HG02588 (cell line): ENCODE data around the gene GSE1.

Experiments used
- ATAC-seq: cut with Tn5 transposase; IDR thresholded peaks from one replicate; pipeline ENCODE4 v1.9.1; 2021; ENCODE audit warnings: mild to moderate bottlenecking, moderate library complexity; ENCODE audit not compliant: unreplicated experiment

The GSE1 gene

DNA sequence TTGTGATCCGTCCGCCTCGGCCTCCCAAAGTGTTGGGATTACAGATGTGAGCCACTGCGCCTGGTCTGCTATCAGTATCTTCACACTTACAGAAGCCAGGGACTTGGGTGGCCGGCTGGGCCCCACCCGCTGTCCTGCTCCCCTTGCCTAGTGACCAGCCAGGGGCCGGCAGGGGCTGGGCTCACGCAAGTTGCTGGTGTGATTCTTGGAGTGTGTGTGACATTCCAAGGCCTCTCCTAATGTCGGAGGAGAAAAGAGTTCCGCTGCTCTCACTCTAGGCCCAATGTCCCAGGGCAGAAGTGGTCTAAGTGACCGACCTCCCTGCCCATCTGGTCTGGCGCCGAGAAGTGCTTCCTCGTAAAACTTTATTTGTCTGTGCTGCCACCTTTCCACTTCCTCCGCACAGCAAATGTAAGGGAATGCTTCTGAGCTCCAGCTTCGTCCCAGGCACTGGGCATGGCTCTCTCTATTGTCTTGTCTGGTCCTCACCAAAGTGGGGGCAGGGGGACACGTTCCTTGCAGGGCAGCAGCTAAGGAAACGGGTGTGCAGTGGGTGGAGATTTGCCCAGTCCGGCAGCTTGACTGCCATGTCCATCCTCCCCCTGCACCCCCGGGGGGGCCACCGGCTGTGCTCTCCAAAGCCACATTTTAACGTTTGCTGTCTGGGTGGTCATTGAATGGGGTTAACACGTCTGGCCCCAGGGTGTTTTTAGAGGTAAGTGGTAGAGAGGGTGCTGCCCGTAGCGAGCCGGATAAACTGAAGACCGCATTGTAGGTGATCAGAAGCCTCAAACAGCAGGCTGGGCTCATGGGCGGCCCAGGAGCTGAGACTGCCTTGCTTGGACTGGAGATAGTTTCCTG lies 7.8 kb upstream of the GSE1 start:
- no peak for ATAC-seq

GRCh38 chr16:85605912-85606841 lies 6.9 kb upstream of the GSE1 start:
- ATAC-seq, result no peak

- ATAC-seq, result no peak
These were observed 6.2 kb upstream of the GSE1 start for GRCh38 chr16:85606904-85607303.

DNA sequence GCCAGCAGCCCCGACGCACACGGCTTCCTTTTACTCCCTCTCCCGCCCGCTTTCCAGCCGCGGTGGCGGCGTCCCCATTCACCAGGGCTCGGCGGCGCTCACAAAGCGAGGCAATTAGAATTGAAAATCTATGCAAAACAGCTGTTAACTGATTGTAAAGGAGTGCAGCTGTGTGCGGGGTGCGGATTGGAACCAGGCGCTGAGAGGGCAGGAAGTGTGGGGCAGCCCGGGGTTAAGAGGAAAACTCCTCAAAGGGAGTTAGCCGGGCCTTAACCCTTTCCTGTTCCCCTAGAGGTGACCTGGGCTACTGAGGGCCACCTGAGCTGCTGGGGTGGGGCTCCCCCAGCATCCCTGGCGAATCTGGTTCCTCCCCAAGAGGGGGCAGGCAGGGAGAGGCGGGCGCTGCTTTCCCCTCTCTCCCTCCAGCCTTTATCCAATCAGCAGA lies 5.8 kb upstream of the GSE1 start:
- no peak for ATAC-seq

DNA sequence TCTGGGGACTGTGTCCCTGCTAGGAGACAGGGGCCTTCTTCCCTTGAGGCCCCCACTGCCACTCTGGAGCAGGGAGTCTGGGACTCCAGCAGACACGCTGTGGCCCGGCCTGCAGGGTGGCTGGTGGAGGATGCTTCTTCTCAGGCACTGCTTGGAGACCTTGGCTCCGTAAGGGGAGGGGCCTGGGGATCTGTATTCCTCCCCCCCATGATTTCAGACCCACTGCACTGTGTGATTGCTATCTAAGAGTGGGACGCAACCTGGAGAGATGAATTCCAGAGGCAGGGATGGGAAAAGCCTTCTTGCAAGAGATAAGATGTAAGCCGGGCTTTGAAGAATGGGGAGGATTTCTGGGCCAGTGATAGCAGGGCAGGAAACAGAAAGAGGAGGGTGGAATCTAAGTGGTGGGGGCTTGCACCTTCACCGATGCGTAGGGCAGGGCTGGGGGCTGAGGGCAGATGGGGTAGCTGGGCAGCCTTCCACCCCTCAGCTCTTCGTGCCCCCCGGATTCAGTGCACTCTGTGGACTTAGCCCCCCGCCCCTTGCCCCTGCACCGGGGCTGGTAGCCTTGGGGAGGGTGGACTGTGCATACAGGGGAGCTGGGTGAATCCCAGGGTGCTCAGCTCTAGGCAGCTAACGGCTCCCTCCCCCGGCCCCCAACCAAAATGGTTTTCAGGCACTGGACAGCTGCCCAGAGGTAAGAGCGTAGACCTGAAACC lies 5.2 kb upstream of the GSE1 start:
- no peak for ATAC-seq

GRCh38 chr16:85608515-85608885 lies 4.6 kb upstream of the GSE1 start:
- no peak for ATAC-seq

DNA sequence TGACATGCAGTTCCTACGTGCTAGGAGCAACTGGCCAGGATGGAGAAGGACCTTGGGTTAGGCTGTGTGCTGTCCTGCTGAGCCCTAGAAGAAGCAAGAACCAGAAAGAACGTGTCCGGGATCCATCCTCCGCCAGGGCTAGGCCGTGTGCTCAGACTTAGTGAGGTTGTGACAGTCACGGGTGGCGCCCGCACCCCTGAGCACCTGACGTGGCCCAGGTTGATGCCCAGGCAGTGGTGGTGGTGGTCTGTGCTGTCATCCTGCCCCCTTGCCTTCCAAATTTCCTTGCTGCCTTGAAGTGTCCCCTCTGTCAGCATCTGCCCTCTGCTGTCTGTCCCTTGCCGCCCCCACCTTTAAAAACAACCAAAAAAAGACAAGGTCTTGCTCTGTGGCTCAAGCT lies 4.2 kb upstream of the GSE1 start:
- no peak for ATAC-seq

DNA sequence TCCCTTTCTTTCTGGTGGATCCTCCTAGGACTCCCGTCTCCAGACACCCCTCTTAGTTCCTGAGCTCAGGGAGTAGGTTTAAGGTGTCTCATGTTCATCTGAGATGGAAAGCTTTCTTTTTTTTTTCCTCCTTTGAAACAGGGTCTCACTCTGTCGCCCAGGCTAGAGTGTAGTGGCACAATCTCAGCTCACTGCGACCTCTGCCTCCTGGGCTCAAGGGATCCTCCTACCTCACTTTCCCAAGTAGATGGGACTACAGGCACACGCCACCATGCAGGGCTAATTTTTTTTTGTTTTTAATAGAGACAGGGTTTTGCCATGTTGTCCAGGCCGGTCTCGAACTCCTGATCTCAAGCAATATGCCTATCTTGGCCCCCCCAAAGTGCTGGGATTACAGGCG lies 3.6 kb upstream of the GSE1 start:
- ATAC-seq, result no peak

DNA sequence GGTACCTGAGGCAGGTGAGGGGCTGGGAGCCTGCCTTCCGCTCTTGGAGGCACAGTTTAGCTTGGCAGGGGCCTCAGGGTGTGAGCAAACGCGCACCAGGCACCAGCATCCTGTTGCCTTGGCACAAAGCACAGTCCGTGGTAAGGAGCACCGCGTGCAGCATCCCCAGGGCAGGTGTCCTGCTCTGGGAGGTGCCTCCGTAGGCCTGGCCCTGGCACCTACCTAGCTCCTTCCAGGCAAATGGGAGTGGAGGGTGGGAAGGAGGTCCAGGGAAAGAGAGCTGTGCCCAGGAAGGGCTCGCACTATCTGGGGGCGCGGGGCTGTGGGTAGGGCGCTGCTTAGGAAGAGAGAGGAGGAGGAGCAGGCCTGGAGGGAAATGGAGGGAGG lies 3.1 kb upstream of the GSE1 start:
- no peak for ATAC-seq

DNA sequence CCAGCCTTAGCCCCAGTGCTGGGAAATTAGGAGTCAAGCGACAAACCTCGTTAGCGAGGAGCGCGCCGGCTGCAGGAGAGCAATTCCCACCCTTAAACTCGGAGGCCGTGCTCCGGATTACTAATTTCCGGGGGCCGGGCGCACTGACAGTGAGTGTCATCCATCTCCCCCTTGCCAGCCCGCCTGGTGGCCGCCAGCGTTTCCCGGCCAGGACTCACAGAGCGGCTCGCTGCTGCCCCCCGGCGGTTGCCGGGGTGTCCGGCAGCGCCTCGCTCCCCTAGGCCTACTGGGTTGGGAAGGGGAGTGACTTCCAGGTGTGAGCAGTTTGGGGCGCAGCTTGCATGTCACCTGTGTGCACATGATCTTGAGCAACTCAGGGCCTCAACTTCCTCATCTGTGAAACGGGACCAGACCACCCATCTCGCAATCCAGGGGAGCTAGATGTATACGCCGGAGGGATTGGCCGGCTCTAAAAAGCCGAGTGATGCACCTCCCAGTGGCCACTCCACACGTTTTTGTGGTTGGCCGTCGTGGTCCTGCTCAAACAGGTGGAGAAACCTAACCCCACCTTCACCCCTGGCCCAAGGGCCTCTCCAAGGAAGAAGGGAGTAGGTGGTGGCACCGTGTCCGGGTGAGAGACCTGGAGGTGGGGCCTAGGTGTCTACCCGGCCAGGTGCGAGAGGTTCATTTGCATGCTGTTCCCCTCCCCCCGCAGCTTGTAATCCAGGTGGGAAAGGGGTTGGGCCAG lies 2.5 kb upstream of the GSE1 start:
- no peak for ATAC-seq

- ATAC-seq, result no peak
These were observed 2.0 kb upstream of the GSE1 start for GRCh38 chr16:85611194-85611443.

DNA sequence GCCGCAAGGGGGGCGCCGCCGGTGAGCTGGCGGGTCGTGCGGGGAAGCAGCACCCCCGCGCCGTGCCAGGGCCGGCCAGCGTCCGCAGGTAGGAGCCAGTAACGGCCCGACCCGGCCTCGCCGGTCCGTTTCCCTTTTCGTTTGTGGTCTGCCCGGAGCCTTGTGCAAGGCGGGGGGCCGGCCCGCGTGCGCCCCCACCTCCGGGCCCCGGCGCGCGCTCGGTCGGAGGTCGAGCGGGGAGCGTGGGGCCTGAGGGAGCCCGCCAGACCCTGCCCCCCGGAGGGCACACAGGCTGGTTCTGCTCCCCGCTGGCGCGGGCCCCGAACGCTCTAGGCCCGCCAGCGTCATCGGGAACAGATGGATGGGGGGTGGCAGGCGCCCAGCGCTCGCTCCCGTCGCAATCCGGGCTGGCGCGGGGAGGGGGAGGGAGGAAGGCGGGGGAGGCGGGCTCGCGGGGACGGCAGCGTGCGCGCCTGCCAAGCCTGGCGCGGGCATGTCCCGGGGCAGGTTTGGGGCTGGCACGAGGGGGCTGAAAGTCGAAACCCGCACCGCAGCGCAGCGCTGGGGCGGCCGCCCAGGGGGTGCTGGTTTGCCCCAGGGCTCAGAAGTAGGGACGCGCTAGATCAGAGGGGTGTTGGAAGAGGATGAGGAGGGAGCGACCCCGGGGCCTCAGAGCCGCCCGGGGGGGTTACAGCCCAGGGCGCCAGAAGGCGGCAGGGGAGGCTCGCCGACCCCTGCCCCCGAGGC lies 1.5 kb upstream of the GSE1 start:
- no peak for ATAC-seq

DNA sequence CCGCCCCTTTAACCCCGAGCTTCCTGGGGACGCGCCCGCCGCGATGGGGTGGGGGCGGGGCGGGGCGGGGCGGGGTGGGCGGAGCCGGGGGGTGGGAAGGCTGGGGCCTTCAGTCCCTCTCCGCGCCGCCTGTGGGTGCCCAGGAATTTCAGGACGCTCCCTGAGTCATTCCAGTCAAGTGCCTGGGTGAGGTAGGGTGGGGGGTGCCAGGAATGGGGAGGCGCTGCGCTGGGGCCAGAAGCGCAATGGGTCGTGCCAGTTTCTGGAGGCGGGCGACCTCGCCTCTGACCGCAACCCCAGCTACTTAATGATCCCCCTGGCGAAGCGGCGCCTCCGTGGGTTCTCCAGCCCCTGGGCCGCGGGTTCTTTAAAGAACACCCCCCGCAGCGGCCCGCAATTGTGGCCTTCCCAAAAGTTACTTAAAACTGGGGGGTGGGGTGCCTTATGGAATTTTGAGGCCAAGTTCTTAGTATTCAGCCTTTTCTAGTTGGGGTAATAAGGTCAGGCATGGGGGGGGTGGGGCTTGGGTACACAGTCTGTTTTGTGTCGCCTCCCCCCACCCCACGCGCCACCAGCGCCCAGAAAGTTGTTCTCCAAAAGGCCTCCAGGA lies 826 bp upstream of the GSE1 start:
- ATAC-seq, result no peak

DNA sequence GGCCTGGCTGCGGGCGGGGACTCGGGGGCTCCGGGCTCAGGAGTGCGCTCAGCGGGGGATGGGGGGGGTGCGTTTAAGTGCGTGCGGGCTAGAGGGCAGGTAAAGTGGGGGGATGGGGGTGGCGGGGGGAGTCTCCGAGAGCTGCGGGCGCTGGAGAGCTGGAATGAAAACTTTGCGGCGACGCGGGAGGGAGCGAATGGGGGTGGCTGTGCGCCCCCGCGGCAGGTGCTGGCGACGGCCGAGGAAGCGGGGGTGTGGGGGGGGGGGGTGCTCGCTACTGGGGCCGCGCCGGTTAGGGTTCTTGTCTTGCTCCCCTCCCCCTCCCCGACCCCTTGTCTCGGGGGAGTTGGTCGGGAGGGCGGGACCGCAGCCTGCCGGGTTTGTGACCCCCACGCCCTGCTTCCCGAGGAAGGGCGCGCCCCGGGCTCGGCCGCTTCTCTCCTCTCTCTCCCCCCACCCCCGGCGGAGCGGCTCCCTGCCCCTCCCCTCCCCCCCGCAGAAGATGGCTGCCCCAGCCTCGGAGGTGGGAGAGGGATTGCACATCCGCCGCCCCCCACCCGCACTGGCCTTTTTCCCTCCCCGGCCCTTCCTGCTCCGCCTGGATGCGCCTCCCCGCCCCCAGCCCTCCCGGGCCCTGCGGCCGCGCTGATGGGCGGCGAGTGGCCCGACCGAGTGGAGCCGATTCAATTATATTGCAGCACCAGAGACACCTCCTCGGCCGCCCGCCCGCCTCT lies 649 bp downstream of the GSE1 start:
- no peak for ATAC-seq

DNA sequence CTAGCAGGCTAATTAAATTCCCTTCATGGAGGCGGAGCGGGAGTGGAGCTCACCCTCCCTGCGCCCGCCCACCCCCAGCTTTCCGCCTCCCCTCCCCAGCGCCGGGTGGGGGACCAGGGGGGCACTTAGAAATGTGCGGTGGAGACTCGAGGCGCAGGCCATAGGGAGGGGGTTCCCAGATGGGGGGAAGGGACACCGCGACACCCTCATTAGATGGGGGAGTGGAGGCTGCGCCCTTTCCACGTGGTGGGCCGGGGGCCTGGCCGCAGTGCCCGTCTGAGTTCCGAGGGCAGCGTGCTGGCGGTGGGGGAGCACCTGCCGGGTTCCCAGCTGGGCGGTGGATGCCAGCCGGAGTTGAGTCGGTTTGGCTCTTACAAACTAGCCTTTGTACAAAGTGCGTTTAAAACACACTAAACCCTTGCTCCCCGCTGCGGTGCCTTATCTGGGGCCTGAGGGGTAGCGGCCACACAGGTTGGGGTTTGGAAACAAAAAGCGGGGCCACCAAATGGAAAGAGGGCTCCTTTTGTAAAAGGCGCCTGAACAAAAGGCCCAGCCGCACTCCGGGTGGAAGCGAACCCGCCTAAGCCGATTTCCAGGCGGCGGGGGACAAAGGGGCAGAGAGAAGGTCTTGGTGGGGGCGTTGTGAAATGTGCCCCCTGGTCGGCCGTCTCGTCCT lies 1.4 kb downstream of the GSE1 start:
- ATAC-seq, result no peak

- no peak for ATAC-seq
These were observed 2.1 kb downstream of the GSE1 start for GRCh38 chr16:85615014-85615851.

GRCh38 chr16:85615852-85616606 lies 2.9 kb downstream of the GSE1 start:
- no peak for ATAC-seq
